B cell (primary cell): ENCODE results near the gene ATF3.

Experiments used
- CTCF ChIP-seq: fragments of 200-600 bp; IDR thresholded peaks from one replicate; pipeline ENCODE4 v1.8.0; 2022; ENCODE audit warnings: antibody characterized with exemption, mild to moderate bottlenecking
- EZH2 ChIP-seq: IDR thresholded peaks from 2 replicates; pipeline ENCODE4 v1.6.1; 2012; ENCODE audit warnings: borderline replicate concordance, low read depth, mild to moderate bottlenecking, moderate library complexity, low read length; ENCODE audit not compliant: insufficient read depth, poor library complexity, severe bottlenecking

- TF ChIP-seq CTCF (peak; percentile 86), EZH2 (no peak)
Observed at GRCh38 chr1:212630158-212630900, 21.8 kb downstream of the ATF3 start.
